Endothelial cell of umbilical vein (primary cell): ENCODE measurements around the gene MPZL2. TPM values are rescaled to one million over a fixed set of nuclear protein-coding genes. Genes with fewer than 3 reads are reported as not detected.

ENCODE experiments used
- BruUV-seq: library from RNA; stranded (reverse); fragments of 400-500 nt; replicated peaks from 2 replicates; lab custom pipeline; 2021; lab: Mats Ljungman, UMichigan
- CTCF ChIA-PET: fragments of 300-600, 350-600 bp; sonication (Branson Sonifier 250); formaldehyde crosslinking; loops from one replicate; lab custom pipeline; 2021; ENCODE audit warnings: antibody characterized with exemption, inconsistent platforms; lab: Charles Lee
- POLR2A ChIA-PET: fragments of 300-600, 350-600 bp; sonication (Branson Sonifier 250); formaldehyde crosslinking; loops from one replicate; lab custom pipeline; 2021; ENCODE audit warnings: antibody characterized with exemption, inconsistent platforms; lab: Charles Lee
- DNase-seq: peaks from one replicate; pipeline ENCODE4 v3.0.0-alpha.2; 2011; ENCODE audit warnings: low read depth, low spot score
- FAIRE-seq: peaks from 2 replicates; lab custom pipeline; 2011; peaks lifted over from hg19 to GRCh38; lab: Jason Lieb, UNC
- H2AFZ ChIP-seq: 2 replicates; pipeline ENCODE4 v1.6.0; 2012; ENCODE audit warnings: low read depth, low read length, control low read depth, inconsistent platforms
- H3K27ac ChIP-seq: 2 replicates; pipeline ENCODE4 v1.5.1; 2011; ENCODE audit warnings: low read depth, mild to moderate bottlenecking, control low read depth, low read length, moderate library complexity; ENCODE audit not compliant: insufficient read depth
- H3K27me3 ChIP-seq, 2 experiments: 2 replicates each; pipeline versions ENCODE4 v1.6.0 to v1.6.1; 2011; ENCODE audit warnings: low read length in 2 of 2, mixed read lengths in 1 of 2; ENCODE audit not compliant: control insufficient read depth in 2 of 2, insufficient read depth in 2 of 2
- H3K36me3 ChIP-seq, 2 experiments: 2 replicates in 1 of 2; 3 replicates in 1 of 2; pipeline ENCODE4 v1.5.1; 2011; ENCODE audit warnings: low read length in 2 of 2, mild to moderate bottlenecking in 1 of 2, moderate library complexity in 1 of 2; ENCODE audit not compliant: control insufficient read depth in 2 of 2, insufficient read depth in 2 of 2; ENCODE audit errors: extremely low read depth in 1 of 2
- H3K4me1 ChIP-seq: 3 replicates; pipeline ENCODE4 v1.5.1; 2011; ENCODE audit warnings: mild to moderate bottlenecking, low read length; ENCODE audit not compliant: control insufficient read depth, insufficient read depth; ENCODE audit errors: extremely low read depth
- H3K4me2 ChIP-seq: 2 replicates; pipeline ENCODE4 v1.6.1; 2011; ENCODE audit warnings: low read length, control low read depth, mixed read lengths; ENCODE audit not compliant: insufficient read depth
- H3K4me3 ChIP-seq, 3 experiments: fragments of 200-600 bp in 1 of 3; sonication (generic), shearing (Covaris generic) in 1 of 3; replicated peaks in 1 of 3; 2 replicates each; pipeline ENCODE4 v1.5.1; 2011 to 2016; ENCODE audit warnings: control low read depth in 3 of 3, low read length in 3 of 3, mild to moderate bottlenecking in 2 of 3, inconsistent platforms in 1 of 3, low read depth in 1 of 3, moderate library complexity in 1 of 3; ENCODE audit not compliant: insufficient read depth in 1 of 3
- H3K79me2 ChIP-seq: 2 replicates; pipeline ENCODE4 v1.6.0; 2012; ENCODE audit warnings: low read length, inconsistent platforms; ENCODE audit not compliant: control insufficient read depth, insufficient read depth
- H3K9ac ChIP-seq: replicated peaks from 2 replicates; pipeline ENCODE3; 2011; ENCODE audit warnings: low read length, control low read depth; ENCODE audit not compliant: insufficient read depth; ENCODE audit errors: extremely low read depth
- H3K9me1 ChIP-seq: replicated peaks from 3 replicates; pipeline ENCODE4 v1.6.0; 2011; ENCODE audit warnings: mild to moderate bottlenecking, low read length; ENCODE audit not compliant: control insufficient read depth, insufficient read depth; ENCODE audit errors: extremely low read depth
- H3K9me3 ChIP-seq: replicated peaks from 2 replicates; pipeline ENCODE4 v1.5.1; 2012; ENCODE audit warnings: low read length, inconsistent platforms; ENCODE audit not compliant: control insufficient read depth, insufficient read depth
- H4K20me1 ChIP-seq: replicated peaks from 2 replicates; pipeline ENCODE3; 2011; ENCODE audit warnings: mild to moderate bottlenecking, low read length; ENCODE audit not compliant: control insufficient read depth, insufficient read depth; ENCODE audit errors: extremely low read depth
- CTCF ChIP-seq, 2 donors: IDR thresholded peaks; 1 replicate in 1 of 2; 2 replicates in 1 of 2; pipeline ENCODE4 v1.5.1; 2011; ENCODE audit warnings: low read length in 2 of 2, mild to moderate bottlenecking in 2 of 2, moderate library complexity in 2 of 2, control low read depth in 1 of 2, inconsistent platforms in 1 of 2, low read depth in 1 of 2; ENCODE audit not compliant: insufficient read depth in 1 of 2; ENCODE audit errors: extremely low read depth in 1 of 2
- EZH2 ChIP-seq: IDR thresholded peaks from 2 replicates; pipeline ENCODE4 v1.6.1; 2012; ENCODE audit warnings: borderline replicate concordance, low read depth, mild to moderate bottlenecking, moderate library complexity, low read length, inconsistent platforms; ENCODE audit not compliant: severe bottlenecking
- FOS ChIP-seq: IDR thresholded peaks from 2 replicates; pipeline ENCODE4 v1.6.1; 2011; ENCODE audit warnings: mild to moderate bottlenecking, low read length, moderate library complexity, borderline replicate concordance; ENCODE audit not compliant: insufficient read depth
- GATA2 ChIP-seq: IDR thresholded peaks from 2 replicates; pipeline ENCODE4 v1.7.0; 2011; ENCODE audit warnings: low read depth, mild to moderate bottlenecking, moderate library complexity, mixed read lengths, low read length; ENCODE audit not compliant: insufficient read length, insufficient read depth
- JUN ChIP-seq: IDR thresholded peaks from 2 replicates; pipeline ENCODE4 v1.6.1; 2011; ENCODE audit warnings: borderline replicate concordance, low read depth; ENCODE audit not compliant: insufficient read length, insufficient read depth
- MAX ChIP-seq: IDR thresholded peaks from 2 replicates; pipeline ENCODE4 v1.6.1; 2011; ENCODE audit not compliant: insufficient read depth, insufficient read length
- MYC ChIP-seq: IDR thresholded peaks from one replicate; pipeline ENCODE4 v1.6.1; 2011; ENCODE audit warnings: mild to moderate bottlenecking, low read depth, low read length
- POLR2A ChIP-seq: IDR thresholded peaks from 2 replicates; pipeline ENCODE4 v1.6.1; 2012; ENCODE audit warnings: low read depth, mild to moderate bottlenecking, control low read depth, low read length
- POLR2AphosphoS5 ChIP-seq: IDR thresholded peaks from 2 replicates; pipeline ENCODE4 v1.6.1; 2012; ENCODE audit warnings: low read depth, mild to moderate bottlenecking, control low read depth, low read length, moderate library complexity; ENCODE audit not compliant: insufficient read depth
- dilution Hi-C: fragments of 300-500 bp; cut with MboI; formaldehyde crosslinking; loops from one replicate; pipeline ENCODE4 v1.15.0; 2019; ENCODE audit warnings: low sequenced_read_pairs; ENCODE audit not compliant: extremely low pct_ligation_motif_present
- intact Hi-C: fragments of 100-400 bp; cut with micrococcal nuclease; formaldehyde crosslinking; loops from one replicate; pipeline ENCODE4 v1.10.0; 2022
- polyA plus RNA-seq, 4 experiments: library from polyadenylated mRNA; depleted of rRNA in 3 of 4; stranded (reverse) in 3 of 4; unstranded in 1 of 4; fragments of >200 nt; gene quantifications; 2 replicates each; pipeline versions ENCODE4 v1.2.1 to v1.2.3, GENCODE V29; 2011 to 2012; ENCODE audit warnings: missing spikeins in 1 of 4
- total RNA-seq: library from RNA; stranded (reverse); gene quantifications from 2 replicates; pipeline ENCODE4 v1.2.3, GENCODE V29; 2021

The MPZL2 gene
- total and polyA plus RNA-seq, 2 donors (not counting 3 experiments of a cell fraction or from before 2014, with no cell fraction given) = 21.0 to 49.5 TPM

DNA sequence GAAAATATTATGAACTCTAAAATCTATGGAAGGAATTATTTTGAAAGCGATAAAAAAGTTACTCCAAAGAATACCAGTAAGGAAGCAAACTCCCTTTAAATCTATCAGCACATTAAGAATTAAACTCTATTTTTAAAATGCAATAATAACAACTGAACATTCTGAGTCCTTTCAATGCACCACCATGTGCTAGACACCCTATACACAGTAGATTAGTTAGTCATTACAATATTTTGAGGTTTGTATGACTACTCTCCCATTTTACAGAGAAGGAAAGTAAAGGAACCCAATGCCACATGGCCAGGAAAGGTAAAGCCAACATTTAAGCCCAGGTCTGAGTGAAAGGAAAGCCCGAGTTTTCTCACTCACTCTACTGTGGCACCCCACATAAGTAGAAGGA, 57.0 kb downstream of the MPZL2 start:
- no peak overlapping the region for H3K9ac ChIP-seq
- dilution Hi-C loops (no loop called here), intact Hi-C loops (loop anchor here (2.0 kb wide), 2 partner anchors 22 to 58 kb away; partner anchors contain the start of gene MPZL2)
- no peak overlapping the region for H3K4me3 ChIP-seq
- TF ChIP-seq MYC = no peak
- TF ChIP-seq POLR2A = no peak
- no peak for TF ChIP-seq FOS
- TF ChIP-seq JUN = no peak
- TF ChIP-seq MAX = no peak
- TF ChIP-seq EZH2 = no peak
- TF ChIP-seq POLR2AphosphoS5 = no peak
- TF ChIP-seq GATA2 = no peak
- no peak for TF ChIP-seq CTCF (IDR thresholded peaks at IDR 0.05; ENCODE audit: extremely low read depth in 1 of 2, insufficient read depth in 1 of 2, low read depth in 1 of 2, low read length in 2 of 2)
- H3K79me2 ChIP-seq = no peaks in the 10 kb centered on the region
- H3K9me3 ChIP-seq = no peaks in the 10 kb centered on the region
- H3K27ac ChIP-seq = peak overlapping the region; percentile 19
- FAIRE-seq = no peak
- no peak overlapping the region for H2AFZ ChIP-seq
- no peaks in the 10 kb centered on the region for H3K36me3 ChIP-seq
- H3K27me3 ChIP-seq = peaks cover 8 to 10% of the 10 kb centered on the region in 2 experiments
- no TSS peak for BruUV-seq
- DNase-seq = no peak
- H4K20me1 ChIP-seq = no peaks in the 10 kb centered on the region
- H3K9me1 ChIP-seq = no peaks in the 10 kb centered on the region
- CTCF ChIA-PET = interaction anchor here (4.8 kb wide), 1 partner anchor 9 kb away, joined by 37 read pairs; no protein-coding TSS in a partner anchor
- H3K4me1 ChIP-seq = peaks cover 15% of the 10 kb centered on the region
- peak overlapping the region; percentile 71 for H3K4me2 ChIP-seq
- POLR2A ChIA-PET = no interaction called here
